Ectodermal cell (in vitro differentiated cells): ENCODE data around the gene GNAZ. TPM values are rescaled to one million over a fixed set of nuclear protein-coding genes. Genes with fewer than 3 reads are reported as not detected.
"Not testable (repeated sequence)": the region's sequence is repeated elsewhere in the genome, so short reads cannot be mapped to it uniquely, and the experiment has no call there.

Experiments used
- H3K27ac ChIP-seq: 2 replicates; pipeline ENCODE4 v1.7.0; 2013; ENCODE audit warnings: mild to moderate bottlenecking, low read depth, low read length; ENCODE audit not compliant: insufficient read depth, poor library complexity, severe bottlenecking
- H3K27me3 ChIP-seq: 2 replicates; pipeline ENCODE4 v1.7.0; 2013; ENCODE audit warnings: mild to moderate bottlenecking, low read length; ENCODE audit not compliant: insufficient read depth, control insufficient read depth, poor library complexity, severe bottlenecking
- H3K36me3 ChIP-seq: one replicate; pipeline ENCODE4 v1.7.0; 2013; ENCODE audit warnings: low read length; ENCODE audit not compliant: control insufficient read depth, insufficient read depth
- H3K4me1 ChIP-seq: one replicate; pipeline ENCODE4 v1.7.0; 2013; ENCODE audit warnings: low read length; ENCODE audit not compliant: control insufficient read depth, insufficient read depth
- H3K4me3 ChIP-seq: 2 replicates; pipeline ENCODE4 v1.7.0; 2013; ENCODE audit warnings: low read depth, low read length, control low read depth; ENCODE audit not compliant: insufficient read depth
- H3K9me3 ChIP-seq: 2 replicates; pipeline ENCODE4 v1.7.0; 2013; ENCODE audit warnings: mild to moderate bottlenecking, low read length, moderate library complexity; ENCODE audit not compliant: control insufficient read depth
- WGBS, 2 experiments: methylation state at CpG; one replicate each; pipeline ENCODE4 v1.1.7; 2013; ENCODE audit warnings: missing lambda C conversion rate in 2 of 2; 5-methylcytosine and 5-hydroxymethylcytosine counted together
- polyA plus RNA-seq, 4 experiments: library from polyadenylated mRNA; stranded (reverse); fragments of 50-300 nt; gene quantifications; one replicate each; pipeline ENCODE4 v1.2.3, GENCODE V29; 2013

GNAZ gene
- 31.6 TPM for polyA plus RNA-seq (2013, experiment 1 of 4)
- 31.1 TPM for polyA plus RNA-seq (2013, experiment 2 of 4)
- polyA plus RNA-seq (2013, experiment 3 of 4), result 24.5 TPM
- polyA plus RNA-seq (2013, experiment 4 of 4), result 24.6 TPM

DNA sequence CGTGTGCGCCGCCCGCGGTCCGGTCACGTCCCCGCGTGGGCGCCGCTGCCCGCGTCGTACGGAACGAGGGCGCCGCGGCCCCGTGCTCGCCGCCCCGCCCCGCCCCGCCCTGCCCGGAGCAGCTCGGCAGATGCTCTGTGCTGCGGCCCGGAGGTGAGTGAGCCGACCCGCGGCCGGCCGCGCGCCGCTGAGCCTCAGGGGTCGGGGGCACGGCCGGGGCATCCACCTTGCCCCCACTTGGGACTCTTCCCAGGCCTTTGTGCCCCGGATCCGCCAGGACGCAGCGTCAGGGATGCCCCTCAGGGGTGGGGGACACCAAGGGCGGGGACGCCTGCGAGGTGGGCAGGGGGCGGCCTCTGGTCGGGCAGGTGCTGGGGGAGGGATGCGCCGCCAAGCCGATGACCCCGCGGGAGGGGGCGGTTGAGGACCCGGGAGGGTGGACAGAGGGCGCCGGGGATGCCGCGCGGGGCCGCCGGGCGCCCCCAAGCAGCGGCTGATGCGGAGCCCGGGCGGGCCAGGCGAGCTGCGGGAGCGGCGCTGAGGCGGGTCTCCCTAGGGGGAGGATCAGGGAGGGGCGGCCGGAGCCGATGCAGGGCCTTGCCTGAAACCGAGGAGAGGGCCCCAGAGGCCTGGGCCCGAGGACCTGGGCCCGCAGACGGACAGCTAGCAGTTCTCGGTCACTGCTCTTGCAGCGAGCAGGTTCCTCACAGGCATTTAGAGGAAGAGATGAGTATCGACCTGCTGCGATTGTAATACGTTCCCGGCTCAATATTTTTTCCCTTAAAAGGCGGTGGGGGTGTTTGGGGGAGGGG, at the start of gene GNAZ:
Gene GNAZ (plus strand): TSS at position 102 of the 812 bp plus-strand sequence. CDS start 25,177 bp downstream, outside the sequence.
- Histone ChIP-seq H3K36me3 (no peaks in the 10 kb centered on the region), H3K4me3 (peak within 1 kb of the TSS; percentile 85), H3K27ac (peak within 1 kb of the TSS; percentile 8), H3K4me1 (peaks cover 16% of the 10 kb centered on the region), H3K27me3 (peaks cover 26% of the 10 kb centered on the region), H3K9me3 (no peaks in the 10 kb centered on the region)
- 1% methylated on average over 87 of the region's 87 CpGs for WGBS, 2 experiments

DNA sequence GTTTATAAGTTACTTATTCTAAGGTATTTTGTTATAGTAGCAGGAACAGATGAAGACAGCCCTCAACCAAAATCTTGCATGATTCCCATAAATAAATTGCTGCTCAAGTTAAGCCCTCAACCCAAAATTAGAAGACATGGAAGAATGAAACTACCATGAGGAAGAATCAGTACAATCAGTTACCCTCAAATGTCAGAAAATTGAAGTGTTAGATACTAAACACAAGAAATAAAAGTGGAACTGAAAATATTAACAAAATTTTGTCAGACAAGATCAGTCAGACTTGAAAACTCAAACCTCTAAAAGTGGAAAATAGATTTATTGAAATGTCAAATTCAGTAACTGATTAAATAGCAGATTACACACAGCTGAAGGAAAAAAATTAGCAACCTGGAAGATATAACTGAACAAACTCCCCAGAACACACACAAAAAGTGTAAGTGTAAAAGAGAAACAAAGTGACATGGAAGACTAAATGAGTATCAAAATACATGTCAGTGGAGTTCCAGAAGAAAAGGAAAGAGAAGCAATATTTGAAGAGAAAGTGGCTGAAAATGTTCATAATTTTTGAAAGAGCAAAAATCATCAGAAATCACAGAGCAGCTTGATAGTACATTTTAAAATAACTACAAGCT, 49.5 kb upstream of the GNAZ start:
- H3K27me3 ChIP-seq, result no peaks in the 10 kb centered on the region
- H3K4me1 ChIP-seq, result no peaks in the 10 kb centered on the region
- H3K4me3 ChIP-seq, result no peak overlapping the region
- no peaks in the 10 kb centered on the region for H3K9me3 ChIP-seq
- H3K36me3 ChIP-seq, result no peaks in the 10 kb centered on the region
- H3K27ac ChIP-seq, result no peak overlapping the region

DNA sequence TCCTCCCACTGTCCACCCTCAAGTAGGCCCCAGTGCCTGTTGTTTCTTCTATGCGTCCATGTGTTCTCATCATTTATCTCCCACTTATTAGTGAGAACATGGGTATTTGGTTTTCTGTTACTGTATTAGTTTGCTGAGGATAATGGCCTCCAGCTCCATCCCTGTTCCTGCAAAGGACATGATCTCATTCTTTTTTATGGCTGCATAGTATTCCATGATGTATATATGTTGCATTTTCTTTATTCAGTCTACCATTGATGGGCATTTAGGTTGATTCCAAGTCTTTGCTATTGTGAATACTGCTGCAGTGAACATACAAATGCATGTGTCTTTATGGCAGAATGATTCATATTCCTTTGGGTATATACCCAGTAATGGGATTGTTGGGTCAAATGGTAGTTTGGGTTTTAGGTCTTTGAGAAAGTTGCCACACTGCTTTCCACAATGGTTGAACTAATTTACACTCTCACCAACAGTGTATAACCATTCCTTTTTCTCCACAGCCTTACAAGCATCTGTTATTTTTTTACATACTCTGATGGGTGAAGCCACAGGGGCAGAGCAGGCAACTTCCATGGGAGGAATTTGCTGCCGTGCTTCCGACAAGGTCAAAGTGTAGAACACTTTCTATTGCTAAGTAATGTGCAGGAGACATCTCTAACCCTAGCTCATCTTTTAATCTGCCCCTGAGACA, 48.5 kb upstream of the GNAZ start:
- 95 to 100% methylated on average over 2 to 3 of the region's 3 CpGs for WGBS, 2 experiments
- not testable (repeated sequence) for H3K4me3 ChIP-seq, H3K27me3 ChIP-seq, H3K27ac ChIP-seq, H3K4me1 ChIP-seq, H3K36me3 ChIP-seq, H3K9me3 ChIP-seq

DNA sequence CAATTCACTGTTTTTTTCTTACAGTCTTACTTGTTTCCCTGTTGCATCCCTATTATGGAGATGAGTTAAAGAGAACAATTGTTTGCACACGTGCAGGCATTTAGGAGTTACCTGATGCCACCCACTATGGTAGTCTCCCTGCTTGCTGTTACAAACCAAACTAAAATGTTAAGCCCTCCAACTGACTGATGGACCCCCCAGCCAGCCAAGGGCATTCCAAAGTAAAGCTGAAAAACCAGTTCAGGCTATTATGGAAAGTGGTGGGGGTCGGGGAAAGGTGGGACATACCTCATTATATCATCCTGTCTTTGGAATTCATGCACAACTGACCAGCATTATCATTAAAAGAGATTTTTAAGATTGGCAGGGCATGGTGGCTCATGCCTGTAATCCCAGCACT, 47.0 kb upstream of the GNAZ start:
- Histone ChIP-seq H3K27ac (no peak overlapping the region), H3K9me3 (no peaks in the 10 kb centered on the region), H3K4me3 (no peak overlapping the region), H3K36me3 (no peaks in the 10 kb centered on the region), H3K27me3 (no peaks in the 10 kb centered on the region), H3K4me1 (no peaks in the 10 kb centered on the region)
- WGBS, 2 experiments, result 76 to 78% methylated on average over 2 of the region's 2 CpGs

DNA sequence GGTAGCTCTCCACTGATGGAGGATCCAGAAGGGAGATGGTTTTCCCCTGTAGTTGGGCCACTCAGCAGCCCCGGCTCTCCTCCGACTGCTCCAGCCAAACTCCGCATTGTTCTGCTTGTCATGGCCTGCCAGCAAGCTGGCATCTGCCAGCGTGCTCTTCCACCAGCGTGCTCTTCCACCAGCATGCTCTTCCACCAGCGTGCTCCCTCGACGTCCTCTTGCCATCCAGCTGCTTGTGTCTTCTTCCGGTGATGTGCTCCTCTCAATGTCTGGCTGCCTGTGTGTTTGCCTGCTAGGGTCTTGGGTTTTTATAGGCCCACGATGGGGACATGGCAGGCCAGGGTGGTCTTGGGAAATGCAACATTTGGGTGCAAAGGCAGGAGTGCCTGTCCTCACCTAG, 43.5 kb upstream of the GNAZ start:
- H3K27ac ChIP-seq, result no peak overlapping the region
- 93 to 95% methylated on average over 10 of the region's 10 CpGs for WGBS, 2 experiments
- no peaks in the 10 kb centered on the region for H3K36me3 ChIP-seq
- H3K27me3 ChIP-seq, result no peaks in the 10 kb centered on the region
- H3K9me3 ChIP-seq, result no peaks in the 10 kb centered on the region
- peaks cover 7% of the 10 kb centered on the region for H3K4me1 ChIP-seq
- H3K4me3 ChIP-seq, result no peak overlapping the region

DNA sequence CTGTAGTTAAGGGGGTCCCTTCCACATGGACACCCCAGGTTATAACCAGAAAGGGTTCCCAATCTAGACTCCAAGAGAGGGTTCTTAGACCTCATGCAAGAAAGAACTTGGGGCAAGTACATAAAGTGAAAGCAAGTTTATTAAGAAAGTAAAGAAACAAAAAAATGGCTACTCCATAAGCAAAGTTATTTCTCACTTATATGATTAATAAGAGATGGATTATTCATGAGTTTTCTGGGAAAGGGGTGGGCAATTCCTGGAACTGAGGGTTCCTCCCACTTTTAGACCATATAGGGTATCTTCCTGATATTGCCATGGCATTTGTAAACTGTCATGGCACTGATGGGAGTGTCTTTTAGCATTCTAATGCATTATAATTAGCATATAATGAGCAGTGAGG, 42.5 kb upstream of the GNAZ start:
- H3K27ac ChIP-seq, H3K4me1 ChIP-seq, H3K4me3 ChIP-seq, H3K9me3 ChIP-seq, H3K27me3 ChIP-seq, H3K36me3 ChIP-seq: not testable (repeated sequence)

DNA sequence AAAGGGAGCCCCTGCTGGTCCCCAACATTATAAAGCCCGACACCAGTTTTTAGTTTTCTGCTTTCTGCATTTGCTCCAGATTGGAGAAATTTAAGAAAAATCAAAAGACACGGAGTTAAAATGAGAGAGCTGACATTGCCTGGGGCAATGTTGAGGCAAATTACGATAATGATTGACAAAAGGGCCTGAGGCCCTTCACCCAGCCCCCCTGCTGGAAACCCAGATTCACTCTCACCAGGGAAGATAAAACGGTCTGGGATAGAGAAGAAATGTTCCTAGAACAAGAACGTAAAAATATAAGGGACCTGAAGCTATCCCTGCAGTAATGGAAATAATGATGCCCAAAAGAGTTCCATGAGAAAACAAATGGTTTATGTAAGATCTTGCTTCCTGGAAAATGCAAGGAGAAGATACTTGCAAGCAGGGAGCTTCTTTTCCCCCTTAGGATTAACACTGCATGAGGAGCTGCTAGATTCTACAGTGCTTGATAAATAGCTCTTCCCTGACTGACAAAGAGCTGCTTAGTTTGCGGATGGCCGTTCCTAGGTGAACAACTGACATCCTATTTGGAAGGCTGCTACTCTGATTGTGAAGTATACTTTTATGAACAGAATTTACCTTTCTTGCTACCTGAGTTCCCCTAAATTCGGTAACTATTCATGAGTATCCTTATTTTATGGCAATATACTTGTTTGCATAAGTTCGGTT, 40.6 kb upstream of the GNAZ start:
- H3K4me1 ChIP-seq, result peaks cover 7% of the 10 kb centered on the region
- H3K4me3 ChIP-seq, result no peak overlapping the region
- no peaks in the 10 kb centered on the region for H3K36me3 ChIP-seq
- H3K27ac ChIP-seq, result peak overlapping the region; percentile 52
- H3K27me3 ChIP-seq, result no peaks in the 10 kb centered on the region
- H3K9me3 ChIP-seq, result no peaks in the 10 kb centered on the region
- 25 to 27% methylated on average over 9 of the region's 9 CpGs for WGBS, 2 experiments

DNA sequence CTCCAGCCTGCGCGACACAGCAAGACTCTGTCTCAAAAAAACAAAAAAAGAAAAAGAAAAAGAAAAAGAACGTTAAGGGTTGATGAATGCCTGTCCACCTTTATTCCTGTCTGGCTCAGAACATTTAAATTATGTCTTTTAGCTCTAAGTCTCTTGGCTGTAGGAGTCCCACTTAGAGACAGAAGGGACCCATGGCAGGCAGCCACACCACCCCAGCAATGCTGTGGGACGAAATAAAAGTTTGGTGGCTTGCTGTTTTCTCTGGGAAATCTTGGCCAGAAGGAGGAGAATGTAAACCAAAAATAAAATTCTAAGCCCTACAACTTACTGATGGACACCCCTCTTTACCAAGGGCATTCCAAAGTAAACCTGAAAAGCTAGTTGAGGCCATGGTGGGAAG, 38.9 kb upstream of the GNAZ start:
- Histone ChIP-seq H3K36me3 (no peaks in the 10 kb centered on the region), H3K9me3 (no peaks in the 10 kb centered on the region), H3K27me3 (no peaks in the 10 kb centered on the region), H3K27ac (no peak overlapping the region), H3K4me3 (no peak overlapping the region), H3K4me1 (peaks cover 7% of the 10 kb centered on the region)
- 77 to 85% methylated on average over 4 of the region's 4 CpGs for WGBS, 2 experiments

DNA sequence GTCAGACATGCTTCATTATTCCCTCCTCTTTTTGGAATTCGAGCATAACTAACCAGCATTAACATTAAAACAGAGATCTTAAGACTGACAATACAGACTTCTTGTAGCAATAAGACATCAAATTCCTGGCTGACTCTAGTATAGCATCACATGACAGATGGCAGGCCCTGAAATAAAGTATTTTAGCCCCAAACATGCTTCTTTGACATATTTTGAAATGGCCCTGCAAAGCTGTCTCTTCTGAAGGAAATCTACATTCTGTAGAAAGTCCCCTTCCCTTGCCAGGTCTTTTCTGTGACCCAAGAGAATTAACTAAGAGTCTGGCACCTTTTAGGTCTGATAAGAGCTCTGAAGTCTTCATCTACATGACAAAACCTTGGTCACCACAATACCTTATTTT, 38.5 kb upstream of the GNAZ start:
- no peaks in the 10 kb centered on the region for H3K9me3 ChIP-seq
- H3K4me3 ChIP-seq, result no peak overlapping the region
- 88% methylated on average over 1 of the region's 1 CpG for WGBS, 2 experiments
- no peaks in the 10 kb centered on the region for H3K27me3 ChIP-seq
- no peak overlapping the region for H3K27ac ChIP-seq
- no peaks in the 10 kb centered on the region for H3K36me3 ChIP-seq
- H3K4me1 ChIP-seq, result peaks cover 7% of the 10 kb centered on the region

DNA sequence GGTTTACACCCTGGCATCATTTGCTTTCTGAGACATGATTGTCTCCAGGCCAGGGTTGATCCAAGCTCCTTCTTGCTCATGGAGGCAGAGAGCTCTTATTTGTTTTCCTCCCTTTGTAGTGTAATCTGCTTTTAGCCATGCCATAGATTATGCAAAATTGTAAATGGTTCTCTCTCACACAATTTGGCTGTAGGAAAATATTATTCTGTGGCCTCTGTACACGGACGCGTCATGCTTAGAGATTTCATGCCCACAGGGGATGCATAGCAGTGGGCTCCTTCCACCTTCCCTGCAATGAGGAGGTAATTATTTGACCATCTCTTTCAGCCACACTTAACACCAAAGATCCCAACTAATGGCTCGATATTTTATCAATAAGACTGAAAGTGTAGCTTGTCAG, 37.7 kb upstream of the GNAZ start:
- H3K27me3 ChIP-seq, result no peaks in the 10 kb centered on the region
- WGBS, 2 experiments, result 90 to 100% methylated on average over 3 to 4 of the region's 4 CpGs
- H3K9me3 ChIP-seq, result no peaks in the 10 kb centered on the region
- H3K27ac ChIP-seq, result no peak overlapping the region
- peaks cover 7% of the 10 kb centered on the region for H3K4me1 ChIP-seq
- no peak overlapping the region for H3K4me3 ChIP-seq
- H3K36me3 ChIP-seq, result no peaks in the 10 kb centered on the region
